Stromal cell of bone marrow (primary cell): Measurements from ENCODE around the gene RAB6A.

Source experiments
- DNase-seq: peaks from one replicate; pipeline ENCODE4 v3.0.0-alpha.2; 2012; ENCODE audit warnings: low read depth

Gene RAB6A

GRCh38 chr11:73653996-73654395, 106.9 kb downstream of the RAB6A start:
- DNase-seq, result no peak

GRCh38 chr11:73652856-73653559, 107.9 kb downstream of the RAB6A start:
- no peak for DNase-seq

- no peak for DNase-seq
These were observed 108.7 kb downstream of the RAB6A start for GRCh38 chr11:73652046-73652730.

- DNase-seq, result no peak
These were observed 109.2 kb downstream of the RAB6A start for GRCh38 chr11:73651661-73652045.

- no peak for DNase-seq
These were observed 109.6 kb downstream of the RAB6A start for GRCh38 chr11:73651252-73651651.

- DNase-seq, result no peak
These were observed 110.5 kb downstream of the RAB6A start for GRCh38 chr11:73650400-73650799.

- DNase-seq, result no peak
These were observed 111.7 kb downstream of the RAB6A start for GRCh38 chr11:73649206-73649605.

GRCh38 chr11:73648571-73649046, 112.3 kb downstream of the RAB6A start:
- no peak for DNase-seq

- no peak for DNase-seq
These were observed 112.8 kb downstream of the RAB6A start for GRCh38 chr11:73648121-73648520.

- DNase-seq, result peak; percentile 57
These were observed 113.3 kb downstream of the RAB6A start for GRCh38 chr11:73647459-73648100.

- no peak for DNase-seq
These were observed 114.8 kb downstream of the RAB6A start, which contains the start of gene PLEKHB1 for GRCh38 chr11:73645972-73646631. Gene PLEKHB1 (plus strand): TSS chr11:73646581. CDS start chr11:73646609, 28 bp downstream.

- no peak for DNase-seq
These were observed 115.5 kb downstream of the RAB6A start for GRCh38 chr11:73645121-73645969.

- no peak for DNase-seq
These were observed 119.2 kb downstream of the RAB6A start for GRCh38 chr11:73641668-73642067.

GRCh38 chr11:73640592-73640991, 120.3 kb downstream of the RAB6A start:
- DNase-seq, result no peak

- no peak for DNase-seq
These were observed 123.9 kb downstream of the RAB6A start for GRCh38 chr11:73637012-73637411.

GRCh38 chr11:73636249-73636648, 124.6 kb downstream of the RAB6A start:
- DNase-seq, result no peak

- no peak for DNase-seq
These were observed 125.2 kb downstream of the RAB6A start for GRCh38 chr11:73635721-73636120.

GRCh38 chr11:73633999-73634398, 126.9 kb downstream of the RAB6A start:
- no peak for DNase-seq

- DNase-seq, result no peak
These were observed 127.9 kb downstream of the RAB6A start for GRCh38 chr11:73632996-73633395.

- DNase-seq, result no peak
These were observed 131.0 kb downstream of the RAB6A start for GRCh38 chr11:73629907-73630306.

- DNase-seq, result peak; percentile 33
These were observed 135.1 kb downstream of the RAB6A start for GRCh38 chr11:73625696-73626318.
